Uterus (tissue), 4 donors: ENCODE results near the gene ZNF777. TPM values are rescaled to one million over a fixed set of nuclear protein-coding genes. Genes with fewer than 3 reads are reported as not detected.

Source experiments
- DNase-seq, 2 donors: peaks; one replicate each; pipeline ENCODE4 v3.0.0-alpha.2; 2019 to 2020
- H3K27ac ChIP-seq, 2 donors: fragments of 200-600 bp; sonication (generic); 1 replicate in 1 of 2; 2 replicates in 1 of 2; pipeline ENCODE4 v1.5.1; 2016 to 2018
- H3K27me3 ChIP-seq, 2 donors: fragments of 200-600 bp; sonication (generic); one replicate each; pipeline ENCODE4 v1.5.1; 2018 to 2019; ENCODE audit warnings: control low read depth in 1 of 2
- H3K36me3 ChIP-seq, 2 donors: fragments of 200-600 bp; sonication (generic); one replicate each; pipeline ENCODE4 v1.5.1; 2019; ENCODE audit warnings: control low read depth in 1 of 2
- H3K4me1 ChIP-seq, 2 donors: fragments of 200-600 bp; sonication (generic); one replicate each; pipeline ENCODE4 v1.5.1; 2018 to 2019; ENCODE audit warnings: control low read depth in 1 of 2
- H3K4me3 ChIP-seq, 2 donors: fragments of 200-600 bp; sonication (generic); 1 replicate in 1 of 2; 2 replicates in 1 of 2; pipeline ENCODE4 v1.5.1; 2018 to 2019; ENCODE audit warnings: mild to moderate bottlenecking in 1 of 2
- H3K9me3 ChIP-seq, 2 donors: fragments of 200-600 bp; sonication (generic); one replicate each; pipeline ENCODE4 v1.5.1; 2019; ENCODE audit warnings: control low read depth in 1 of 2
- POLR2A ChIP-seq, 2 donors: fragments of 450-650 bp; IDR thresholded peaks; one replicate each; pipeline ENCODE4 v1.6.1; 2016; ENCODE audit warnings: antibody characterized with exemption in 2 of 2, mild to moderate bottlenecking in 1 of 2, moderate library complexity in 1 of 2
- intact Hi-C: fragments of 100-400 bp; cut with DNase I; formaldehyde crosslinking; loops from one replicate; pipeline ENCODE4 v1.15.1; 2023; ENCODE audit warnings: low total_unique reads
- total RNA-seq, 4 donors: library from RNA; depleted of rRNA in 3 of 4; stranded (reverse); fragments of >200 nt in 3 of 4; gene quantifications; one replicate each; pipeline versions ENCODE4 v1.1.0 to v1.2.4, GENCODE V29; 2014 to 2023
- TF ChIP-seq, protein P1 (sequence below), 4 experiments: fragments of 200-600 bp in 2 of 4; fragments of 450-650 bp in 2 of 4; sonication (generic) in 2 of 4; IDR thresholded peaks; one replicate each; pipeline ENCODE4 v1.5.1; 2016 to 2019; ENCODE audit warnings: antibody characterized with exemption in 4 of 4, mild to moderate bottlenecking in 2 of 4, moderate library complexity in 1 of 4
- donor health status: DM: yes; HTN: yes; CAD: no.

Gene ZNF777
- total RNA-seq, 4 donors from 2014 or later, result 4.4 to 15.9 (median 5.8) TPM

DNA sequence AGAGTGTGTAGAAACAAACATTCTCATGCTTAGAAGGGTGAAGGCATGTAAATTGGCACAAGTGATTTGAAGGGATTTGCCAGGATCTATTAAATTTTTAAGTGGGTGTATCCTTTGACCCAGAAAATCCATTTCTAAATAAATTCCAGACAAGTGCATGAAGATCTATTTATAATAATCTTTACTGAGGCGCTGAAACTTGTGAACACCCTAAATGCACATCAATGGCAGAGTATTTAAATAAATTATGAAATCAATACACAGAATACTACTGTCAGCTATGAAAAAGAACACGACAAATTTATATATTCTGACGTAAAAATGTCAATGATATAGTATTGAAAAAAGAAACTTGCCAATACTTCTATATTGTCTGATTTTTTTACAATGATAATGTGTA is 17.9 kb downstream of the ZNF777 start:
- no peaks in the 10 kb centered on the region for H3K27me3 ChIP-seq
- no peak overlapping the region for H3K4me3 ChIP-seq
- no peaks in the 10 kb centered on the region for H3K9me3 ChIP-seq
- no peaks in the 10 kb centered on the region for H3K36me3 ChIP-seq
- no peak overlapping the region for H3K27ac ChIP-seq
- no peaks in the 10 kb centered on the region for H3K4me1 ChIP-seq
- intact Hi-C loops, result no loop called here
- no peak for DNase-seq
- TF ChIP-seq, protein P1, sequence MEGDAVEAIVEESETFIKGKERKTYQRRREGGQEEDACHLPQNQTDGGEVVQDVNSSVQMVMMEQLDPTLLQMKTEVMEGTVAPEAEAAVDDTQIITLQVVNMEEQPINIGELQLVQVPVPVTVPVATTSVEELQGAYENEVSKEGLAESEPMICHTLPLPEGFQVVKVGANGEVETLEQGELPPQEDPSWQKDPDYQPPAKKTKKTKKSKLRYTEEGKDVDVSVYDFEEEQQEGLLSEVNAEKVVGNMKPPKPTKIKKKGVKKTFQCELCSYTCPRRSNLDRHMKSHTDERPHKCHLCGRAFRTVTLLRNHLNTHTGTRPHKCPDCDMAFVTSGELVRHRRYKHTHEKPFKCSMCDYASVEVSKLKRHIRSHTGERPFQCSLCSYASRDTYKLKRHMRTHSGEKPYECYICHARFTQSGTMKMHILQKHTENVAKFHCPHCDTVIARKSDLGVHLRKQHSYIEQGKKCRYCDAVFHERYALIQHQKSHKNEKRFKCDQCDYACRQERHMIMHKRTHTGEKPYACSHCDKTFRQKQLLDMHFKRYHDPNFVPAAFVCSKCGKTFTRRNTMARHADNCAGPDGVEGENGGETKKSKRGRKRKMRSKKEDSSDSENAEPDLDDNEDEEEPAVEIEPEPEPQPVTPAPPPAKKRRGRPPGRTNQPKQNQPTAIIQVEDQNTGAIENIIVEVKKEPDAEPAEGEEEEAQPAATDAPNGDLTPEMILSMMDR (IDR thresholded peaks at IDR 0.05), result no peak
- TF ChIP-seq POLR2A (IDR thresholded peaks at IDR 0.05), result no peak

DNA sequence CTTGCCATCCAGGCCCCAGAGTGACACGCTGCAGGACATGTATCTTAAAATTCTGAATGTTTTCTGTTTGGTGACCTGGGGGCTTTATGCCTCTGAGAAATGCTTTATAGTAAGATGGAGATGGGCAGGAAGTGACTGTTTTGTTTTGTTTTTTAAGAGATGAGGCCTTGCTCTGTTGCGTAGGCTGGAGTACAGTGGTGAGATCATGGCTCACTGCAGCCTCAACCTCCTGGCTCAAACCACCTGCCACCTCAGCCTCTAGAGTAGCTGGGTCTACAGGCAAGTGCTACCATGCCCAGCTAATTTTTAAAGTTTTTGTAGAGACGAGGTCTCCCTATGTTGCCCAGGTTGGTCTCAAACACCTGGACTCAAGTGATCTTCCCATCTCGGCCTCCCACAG is 20.6 kb downstream of the ZNF777 start:
- H3K9me3 ChIP-seq, result no peaks in the 10 kb centered on the region
- H3K36me3 ChIP-seq, result no peaks in the 10 kb centered on the region
- H3K4me3 ChIP-seq, result no peak overlapping the region
- intact Hi-C loops, result no loop called here
- H3K27me3 ChIP-seq, result no peaks in the 10 kb centered on the region
- DNase-seq, result no peak
- no peak overlapping the region for H3K27ac ChIP-seq
- TF ChIP-seq POLR2A (IDR thresholded peaks at IDR 0.05), result no peak
- TF ChIP-seq, protein P1 (IDR thresholded peaks at IDR 0.05), result no peak
- H3K4me1 ChIP-seq, result no peaks in the 10 kb centered on the region

DNA sequence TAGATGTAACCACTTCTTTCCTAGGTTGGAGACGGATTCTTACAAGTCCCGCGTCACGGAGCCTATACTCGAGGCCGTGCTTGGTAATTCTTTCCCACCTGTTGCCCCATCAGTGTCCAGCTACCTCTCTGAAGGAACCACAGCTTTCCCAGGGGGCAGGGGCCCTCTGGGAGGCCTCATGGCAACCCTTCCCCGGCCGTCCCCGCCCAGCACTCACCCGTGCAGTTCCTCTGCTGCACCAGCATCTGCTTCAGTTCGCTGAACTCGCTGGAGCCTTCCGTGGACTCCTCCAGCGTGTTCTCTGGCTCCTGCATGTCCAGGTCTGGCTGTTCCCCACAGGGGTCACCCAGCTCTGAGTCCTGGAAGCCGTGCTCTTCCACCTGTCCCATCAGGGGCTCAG is 24.5 kb downstream of the ZNF777 start:
- TF ChIP-seq, protein P1 (IDR thresholded peaks at IDR 0.05), result no peak
- TF ChIP-seq POLR2A (IDR thresholded peaks at IDR 0.05), result no peak
- H3K4me3 ChIP-seq, result no peak overlapping the region
- no peak for DNase-seq
- H3K9me3 ChIP-seq, result no peaks in the 10 kb centered on the region
- no peaks in the 10 kb centered on the region for H3K4me1 ChIP-seq
- intact Hi-C loops, result no loop called here
- H3K27ac ChIP-seq, result no peak overlapping the region
- no peaks in the 10 kb centered on the region for H3K36me3 ChIP-seq
- H3K27me3 ChIP-seq, result no peaks in the 10 kb centered on the region

GRCh38 chr7:149433124-149433523 is 27.7 kb downstream of the ZNF777 start:
- Histone ChIP-seq H3K9me3 (no peaks in the 10 kb centered on the region), H3K4me3 (no peak overlapping the region), H3K36me3 (no peaks in the 10 kb centered on the region), H3K27ac (no peak overlapping the region), H3K27me3 (no peaks in the 10 kb centered on the region), H3K4me1 (no peaks in the 10 kb centered on the region)
- intact Hi-C loops, result no loop called here
- no peak for DNase-seq
- TF ChIP-seq POLR2A (IDR thresholded peaks at IDR 0.05), result no peak
- TF ChIP-seq, protein P1 (IDR thresholded peaks at IDR 0.05), result no peak

- DNase-seq, result no peak
- no peaks in the 10 kb centered on the region for H3K36me3 ChIP-seq
- H3K4me3 ChIP-seq, result no peak overlapping the region
- no peaks in the 10 kb centered on the region for H3K27me3 ChIP-seq
- no peak overlapping the region for H3K27ac ChIP-seq
- no peak for TF ChIP-seq POLR2A (IDR thresholded peaks at IDR 0.05)
- TF ChIP-seq, protein P1 (IDR thresholded peaks at IDR 0.05), result no peak
- intact Hi-C loops, result no loop called here
- H3K9me3 ChIP-seq, result no peaks in the 10 kb centered on the region
- H3K4me1 ChIP-seq, result no peaks in the 10 kb centered on the region
Measured at GRCh38 chr7:149432121-149432691, 28.7 kb downstream of the ZNF777 start.
